K562 (cell line): ENCODE measurements around the gene TBC1D9. TPM values are rescaled to one million over a fixed set of nuclear protein-coding genes. Genes with fewer than 3 reads are reported as not detected.

Source experiments
- ATAC-seq: fragments of 200-7000 bp; cut with Tn5 transposase; 3 replicates; pipeline ENCODE4 v1.9.1; 2020; ENCODE audit warnings: moderate library complexity
- BruUV-seq: library from RNA; stranded (reverse); fragments of 400-500 nt; replicated peaks from 2 replicates; lab custom pipeline; 2021; lab: Mats Ljungman, UMichigan
- CTCF ChIA-PET: fragments of 300-600 bp; formaldehyde crosslinking; extraction: SDS; loops from one replicate; lab custom pipeline; 2021; ENCODE audit warnings: low intra/inter-chr PET ratio; lab: Yijun Ruan, JAX
- POLR2A ChIA-PET: fragments of 300-600, 350-650 bp; sonication (Branson Sonifier 250); formaldehyde crosslinking; extraction: SDS; loops from one replicate; lab custom pipeline; 2021; ENCODE audit warnings: antibody characterized with exemption, inconsistent platforms; lab: Yijun Ruan, JAX
- DNase-seq, 4 experiments: peaks; one replicate each; pipeline versions ENCODE4 v3.0.0 to v3.0.0-alpha.2; 2011 to 2018; ENCODE audit warnings: low spot score in 3 of 4, mixed read lengths in 3 of 4; ENCODE audit errors: extremely low read depth in 1 of 4
- FAIRE-seq: peaks from 2 replicates; lab custom pipeline; 2011; peaks lifted over from hg19 to GRCh38; lab: Jason Lieb, UNC
- H2AFZ ChIP-seq: 2 replicates; pipeline ENCODE4 v1.6.0; 2011; ENCODE audit warnings: low read depth, low read length, control low read depth, inconsistent platforms
- H3K27ac ChIP-seq: fragments of 200-600 bp; 3 replicates; pipeline ENCODE4 v1.8.0; 2011; ENCODE audit warnings: low read depth, mild to moderate bottlenecking, control low read depth, inconsistent platforms, low read length, moderate library complexity, mixed read lengths; ENCODE audit errors: extremely low read depth
- H3K27me3 ChIP-seq, 2 experiments: fragments of 300-600 bp in 1 of 2; 2 replicates in 1 of 2; 3 replicates in 1 of 2; pipeline versions ENCODE4 v1.6.0 to v1.8.0; 2011; ENCODE audit warnings: inconsistent platforms in 2 of 2, low read length in 2 of 2, mild to moderate bottlenecking in 1 of 2, mixed read lengths in 1 of 2, moderate library complexity in 1 of 2; ENCODE audit not compliant: control insufficient read depth in 2 of 2, insufficient read depth in 2 of 2
- H3K36me3 ChIP-seq: fragments of 300-600 bp; 3 replicates; pipeline ENCODE4 v1.8.0; 2011; ENCODE audit warnings: mild to moderate bottlenecking, low read length, inconsistent platforms; ENCODE audit not compliant: control insufficient read depth, insufficient read depth
- H3K4me1 ChIP-seq, 2 experiments: fragments of 200-600 bp in 1 of 2; replicated peaks in 1 of 2; 2 replicates in 1 of 2; 3 replicates in 1 of 2; pipeline versions ENCODE4 v1.5.1 to v1.8.0; 2011; ENCODE audit warnings: inconsistent platforms in 2 of 2, low read length in 2 of 2, mild to moderate bottlenecking in 1 of 2, mixed read lengths in 1 of 2, moderate library complexity in 1 of 2; ENCODE audit not compliant: control insufficient read depth in 2 of 2, insufficient read depth in 2 of 2
- H3K4me2 ChIP-seq: 2 replicates; pipeline ENCODE4 v1.6.1; 2011; ENCODE audit warnings: low read length, control low read depth, inconsistent platforms, mixed read lengths; ENCODE audit not compliant: insufficient read depth
- H3K4me3 ChIP-seq: fragments of 200-600 bp; sonication (generic), shearing (Covaris generic); 2 replicates; pipeline ENCODE4 v1.5.1; 2016; ENCODE audit warnings: control low read depth, inconsistent platforms
- H3K79me2 ChIP-seq: fragments of 200-600 bp; 3 replicates; pipeline ENCODE4 v1.8.0; 2011; ENCODE audit warnings: low read length, inconsistent platforms; ENCODE audit not compliant: control insufficient read depth, insufficient read depth
- H3K9ac ChIP-seq, 2 experiments: 2 replicates each; pipeline versions ENCODE4 v1.6.0 to v1.6.1; 2011; ENCODE audit warnings: low read depth in 2 of 2, low read length in 2 of 2, control low read depth in 1 of 2, inconsistent platforms in 1 of 2, mild to moderate bottlenecking in 1 of 2, mixed read lengths in 1 of 2; ENCODE audit not compliant: insufficient read depth in 1 of 2
- H3K9me1 ChIP-seq: one replicate; pipeline ENCODE4 v1.6.0; 2011; ENCODE audit warnings: inconsistent platforms, mild to moderate bottlenecking, low read length, moderate library complexity; ENCODE audit not compliant: control insufficient read depth, insufficient read depth
- H3K9me3 ChIP-seq: replicated peaks from 2 replicates; pipeline ENCODE4 v1.5.1; 2011; ENCODE audit warnings: low read depth, low read length, inconsistent platforms; ENCODE audit not compliant: control insufficient read depth, insufficient read depth
- H4K20me1 ChIP-seq: replicated peaks from 2 replicates; pipeline ENCODE4 v1.6.1; 2011; ENCODE audit warnings: low read length, inconsistent platforms, mixed read lengths; ENCODE audit not compliant: control insufficient read depth, insufficient read depth
- CBFB ChIP-seq: sonication (generic); formaldehyde crosslinking; IDR thresholded peaks from 2 replicates; pipeline ENCODE4 v1.4.0; 2020; ENCODE audit warnings: mild to moderate bottlenecking, missing genetic modification reagents
- HDAC6 ChIP-seq: IDR thresholded peaks from 2 replicates; pipeline ENCODE4 v1.6.1; 2012; ENCODE audit warnings: low read depth, mild to moderate bottlenecking, control low read depth, inconsistent platforms, low read length, moderate library complexity
- HNRNPH1 ChIP-seq: fragments of 200-400 bp; formaldehyde crosslinking; optimal IDR thresholded peaks from 2 replicates; pipeline ENCODE3; 2017; ENCODE audit warnings: low read depth, mild to moderate bottlenecking, low read length, moderate library complexity
- RB1 ChIP-seq: fragments of 450-650 bp; IDR thresholded peaks from 2 replicates; pipeline ENCODE4 v1.6.1; 2017; ENCODE audit warnings: low read depth, mild to moderate bottlenecking
- RBM39 ChIP-seq: fragments of 200-400 bp; formaldehyde crosslinking; optimal IDR thresholded peaks from 2 replicates; pipeline ENCODE3; 2018; ENCODE audit warnings: low read depth, low read length
- SMARCC2 ChIP-seq: fragments of 450-650 bp; IDR thresholded peaks from 2 replicates; pipeline ENCODE4 v1.6.1; 2017; ENCODE audit warnings: antibody characterized with exemption, moderate library complexity, mild to moderate bottlenecking, low read depth
- UBTF ChIP-seq, 2 experiments: IDR thresholded peaks; 2 replicates each; pipeline ENCODE4 v1.6.1; 2012; ENCODE audit warnings: improper control_type of control experiment in 2 of 2, low read depth in 2 of 2, low read length in 2 of 2, borderline replicate concordance in 1 of 2
- ZNF121 ChIP-seq: sonication (generic); formaldehyde crosslinking; conservative IDR thresholded peaks from 2 replicates; pipeline ENCODE4 v1.8.0; 2022; ENCODE audit warnings: missing genetic modification reagents
- ZNF165 ChIP-seq: fragments of 250-450 bp; sonication (Bioruptor Pico); IDR thresholded peaks from 2 replicates; pipeline ENCODE4 v1.4.0; 2020; ENCODE audit warnings: borderline replicate concordance
- ZNF217 ChIP-seq: sonication (generic); formaldehyde crosslinking; IDR thresholded peaks from 2 replicates; pipeline ENCODE4 v1.8.0; 2022; ENCODE audit warnings: mild to moderate bottlenecking, missing genetic modification reagents
- ZNF436 ChIP-seq: fragments of 250-450, 450-650 bp; sonication (Bioruptor Pico); formaldehyde crosslinking; IDR thresholded peaks from 2 replicates; pipeline ENCODE4 v1.7.0; 2020; ENCODE audit warnings: mild to moderate bottlenecking
- in situ Hi-C: fragments of 300-500 bp; cut with MboI; formaldehyde crosslinking; loops from 4 replicates; pipeline ENCODE4 v1.15.0; 2018; ENCODE audit warnings: inconsistent platforms, mixed read lengths
- intact Hi-C: fragments of 100-400 bp; cut with micrococcal nuclease; formaldehyde crosslinking; loops from 2 replicates; pipeline ENCODE4 v1.14.2; 2022
- polyA plus RNA-seq, 8 experiments: library from polyadenylated mRNA; depleted of rRNA in 4 of 8; stranded (reverse) in 5 of 8; unstranded in 3 of 8; fragments of >200 nt; fragmentation: Nextera tagmentation in 2 of 8; fragmentation: Illumina TruSeq in 1 of 8; extraction: Ambion mirVana in 2 of 8; extraction: Trizol in 1 of 8; gene quantifications; 2 replicates each; pipeline versions ENCODE4 v1.2.1 to v1.2.3, GENCODE V29; 2011 to 2014; ENCODE audit warnings: inconsistent platforms in 1 of 8, missing spikeins in 1 of 8
- total RNA-seq, 7 experiments: library from RNA; depleted of rRNA in 6 of 7; stranded (reverse); fragments of >200 nt in 6 of 7; fragmentation: Illumina TruSeq in 2 of 7; extraction: Trizol in 2 of 7; gene quantifications; 2 replicates each; pipeline versions ENCODE4 v1.2.1 to v1.2.3, GENCODE V29; 2011 to 2021; ENCODE audit warnings: low replicate concordance in 1 of 7

TBC1D9 gene
- total and polyA plus RNA-seq, 9 of the 15 experiments (the other 6 are each of a cell fraction or from before 2014, with no cell fraction given), result 0.13 TPM; not detected in 8

- no peak for TF ChIP-seq SMARCC2
Observed at GRCh38 chr4:140697709-140698560, 58.2 kb downstream of the TBC1D9 start (continued).

GRCh38 chr4:140695483-140695882, 60.7 kb downstream of the TBC1D9 start:
- H3K4me2 ChIP-seq, result no peak overlapping the region
- BruUV-seq, result no TSS peak
- no peak for TF ChIP-seq HNRNPH1
- no peak for TF ChIP-seq CBFB (CRISPR knock-in tag)
- TF ChIP-seq ZNF217 (CRISPR knock-in tag), result no peak
- TF ChIP-seq HDAC6, result no peak
- TF ChIP-seq RB1, result no peak
- TF ChIP-seq RBM39, result no peak
- no peak for TF ChIP-seq UBTF (IDR thresholded peaks at IDR 0.05; ENCODE audit: borderline replicate concordance in 1 of 2, low read depth in 2 of 2, low read length in 2 of 2)
- TF ChIP-seq ZNF436 (CRISPR knock-in tag), result no peak
- TF ChIP-seq ZNF121 (CRISPR knock-in tag), result no peak
- TF ChIP-seq ZNF165 (CRISPR knock-in tag), result no peak
- intact Hi-C loops, result no loop called here
- H3K79me2 ChIP-seq, result no peaks in the 10 kb centered on the region
- peaks cover 0 to 7% of the 10 kb centered on the region in 2 experiments; a peak in 1 of 5 replicates for H3K27me3 ChIP-seq
- CTCF ChIA-PET, result no interaction called here
- H3K9me1 ChIP-seq, result no peaks in the 10 kb centered on the region
- no peak overlapping the region for H3K9ac ChIP-seq
- ATAC-seq (no peak), DNase-seq (no peak), FAIRE-seq (no peak)
- no peaks in the 10 kb centered on the region for H4K20me1 ChIP-seq
- no peaks in the 10 kb centered on the region for H3K4me1 ChIP-seq
- in situ Hi-C loops, result no loop called here
- no peaks in the 10 kb centered on the region for H3K9me3 ChIP-seq
- H3K36me3 ChIP-seq, result no peaks in the 10 kb centered on the region
- no peak overlapping the region for H3K4me3 ChIP-seq
- no peak overlapping the region for H2AFZ ChIP-seq
- H3K27ac ChIP-seq, result no peak overlapping the region
- POLR2A ChIA-PET, result no interaction called here
